ENCODE measurements around the gene GRIP1. TPM values are rescaled to one million over a fixed set of nuclear protein-coding genes. Genes with fewer than 3 reads are reported as not detected.

The GRIP1 gene
- total RNA-seq, 2 experiments from 2014 or later = 5.4 TPM

DNA sequence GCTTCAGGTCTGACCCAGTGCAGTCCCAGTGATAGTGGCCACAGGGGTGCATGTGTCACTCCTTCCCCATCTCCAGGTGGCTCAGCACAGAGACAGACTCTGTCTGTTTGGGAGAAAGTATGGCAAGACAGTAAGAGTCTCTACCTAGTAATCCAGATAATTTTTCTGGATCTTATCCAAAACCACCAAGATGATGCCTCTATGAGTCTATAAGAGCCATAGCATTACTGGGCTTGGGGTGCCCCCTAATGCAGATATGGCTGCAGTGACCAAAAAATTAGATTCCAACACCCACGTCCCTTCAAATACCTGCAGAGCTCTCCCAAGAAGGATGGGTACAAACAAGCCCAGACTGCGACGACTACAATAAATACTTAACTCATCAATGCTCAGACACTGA is 123.8 kb downstream of the GRIP1 start:
- H3K36me3 Mint-ChIP-seq (ENCODE audit: low read depth) = no peaks in the 10 kb centered on the region
- CTCF ChIA-PET = no interaction called here
- POLR2A ChIA-PET = no interaction called here

DNA sequence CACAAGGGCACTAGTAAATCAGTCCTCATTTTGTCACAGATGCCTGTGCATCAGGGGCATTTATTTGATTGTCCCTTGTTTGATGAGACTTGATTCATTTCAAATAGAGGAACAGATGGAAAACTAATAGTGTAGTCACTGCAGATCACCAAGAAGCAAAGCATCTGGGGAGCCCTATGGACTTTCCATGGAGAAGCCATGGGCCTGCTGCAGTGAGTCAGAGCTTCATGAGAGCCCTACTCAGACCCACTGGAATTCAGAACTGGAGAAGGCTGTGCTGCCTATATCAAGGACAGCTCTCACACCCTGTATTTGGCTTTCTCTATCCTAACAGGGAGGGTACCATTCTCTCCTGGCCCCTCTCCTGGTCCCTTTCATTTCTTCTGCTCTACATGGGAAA is 126.2 kb downstream of the GRIP1 start:
- Histone ChIP-seq H3K27me3 (ENCODE audit: control insufficient read depth in 1 of 2, insufficient read depth in 2 of 2, low read length in 2 of 2) (no peaks in the 10 kb centered on the region), H3K4me3 (ENCODE audit: low read length) (no peak overlapping the region), H3K9me3 (ENCODE audit: control insufficient read depth in 1 of 2, insufficient read depth in 1 of 2, low read length in 2 of 2) (no peaks in the 10 kb centered on the region), H3K36me3 (ENCODE audit: insufficient read depth, low read length) (no peaks in the 10 kb centered on the region), H3K27ac (ENCODE audit: low read depth in 1 of 2, low read length in 2 of 2) (no peak overlapping the region), H3K4me1 (ENCODE audit: insufficient read depth, low read length) (no peaks in the 10 kb centered on the region)
- Mint-ChIP-seq H3K27ac (no peak overlapping the region), H3K9me3 (no peaks in the 10 kb centered on the region), H3K4me3 (no peak overlapping the region), H3K36me3 (ENCODE audit: low read depth) (no peaks in the 10 kb centered on the region), H3K27me3 (peaks cover 6% of the 10 kb centered on the region), H3K4me1 (ENCODE audit: low read depth) (no peaks in the 10 kb centered on the region)
- DNase-seq = no peak
- TF ChIP-seq, protein P1, sequence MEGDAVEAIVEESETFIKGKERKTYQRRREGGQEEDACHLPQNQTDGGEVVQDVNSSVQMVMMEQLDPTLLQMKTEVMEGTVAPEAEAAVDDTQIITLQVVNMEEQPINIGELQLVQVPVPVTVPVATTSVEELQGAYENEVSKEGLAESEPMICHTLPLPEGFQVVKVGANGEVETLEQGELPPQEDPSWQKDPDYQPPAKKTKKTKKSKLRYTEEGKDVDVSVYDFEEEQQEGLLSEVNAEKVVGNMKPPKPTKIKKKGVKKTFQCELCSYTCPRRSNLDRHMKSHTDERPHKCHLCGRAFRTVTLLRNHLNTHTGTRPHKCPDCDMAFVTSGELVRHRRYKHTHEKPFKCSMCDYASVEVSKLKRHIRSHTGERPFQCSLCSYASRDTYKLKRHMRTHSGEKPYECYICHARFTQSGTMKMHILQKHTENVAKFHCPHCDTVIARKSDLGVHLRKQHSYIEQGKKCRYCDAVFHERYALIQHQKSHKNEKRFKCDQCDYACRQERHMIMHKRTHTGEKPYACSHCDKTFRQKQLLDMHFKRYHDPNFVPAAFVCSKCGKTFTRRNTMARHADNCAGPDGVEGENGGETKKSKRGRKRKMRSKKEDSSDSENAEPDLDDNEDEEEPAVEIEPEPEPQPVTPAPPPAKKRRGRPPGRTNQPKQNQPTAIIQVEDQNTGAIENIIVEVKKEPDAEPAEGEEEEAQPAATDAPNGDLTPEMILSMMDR (IDR thresholded peaks at IDR 0.05) = no peak
- no peak for ATAC-seq (ENCODE audit: poor library complexity)
- intact Hi-C loops (cut with DNase I, micrococcal nuclease) = no loop called here
- CTCF ChIA-PET = no interaction called here
- POLR2A ChIA-PET = no interaction called here

More for the DNA sequence above, 123.8 kb downstream of the GRIP1 start:
- Mint-ChIP-seq H3K4me3 (no peak overlapping the region), H3K9me3 (no peaks in the 10 kb centered on the region), H3K27me3 (peaks cover 6% of the 10 kb centered on the region), H3K4me1 (ENCODE audit: low read depth) (no peaks in the 10 kb centered on the region), H3K27ac (no peak overlapping the region)
- Histone ChIP-seq H3K36me3 (ENCODE audit: insufficient read depth, low read length) (no peaks in the 10 kb centered on the region), H3K27me3 (ENCODE audit: control insufficient read depth in 1 of 2, insufficient read depth in 2 of 2, low read length in 2 of 2) (no peaks in the 10 kb centered on the region), H3K9me3 (ENCODE audit: control insufficient read depth in 1 of 2, insufficient read depth in 1 of 2, low read length in 2 of 2) (no peaks in the 10 kb centered on the region), H3K4me1 (ENCODE audit: insufficient read depth, low read length) (no peaks in the 10 kb centered on the region), H3K27ac (ENCODE audit: low read depth in 1 of 2, low read length in 2 of 2) (no peak overlapping the region), H3K4me3 (ENCODE audit: low read length) (no peak overlapping the region)
- no peak for ATAC-seq (ENCODE audit: poor library complexity)
- no peak for DNase-seq
- intact Hi-C loops (cut with DNase I, micrococcal nuclease) = no loop called here
- TF ChIP-seq, protein P1 (IDR thresholded peaks at IDR 0.05) = no peak

DNA sequence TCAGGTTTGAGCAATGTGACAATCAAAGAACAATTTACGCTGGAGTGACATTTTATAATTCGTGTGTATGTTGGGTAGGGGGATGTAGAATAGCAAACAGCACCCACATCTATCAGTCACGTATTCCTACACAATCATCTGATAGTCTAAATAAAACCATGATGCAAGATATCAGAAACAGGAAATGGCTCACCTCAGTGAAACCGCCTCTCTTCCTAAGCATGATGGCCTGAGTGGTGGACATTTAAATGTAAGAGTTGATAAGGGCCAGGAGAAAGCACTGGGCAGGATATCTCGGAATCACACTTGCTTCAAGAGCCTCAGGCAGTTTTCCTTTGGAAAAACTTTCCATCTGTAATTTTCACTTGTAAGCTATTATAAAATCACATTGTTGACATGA is 128.2 kb downstream of the GRIP1 start:
- peaks cover 6% of the 10 kb centered on the region for H3K27me3 Mint-ChIP-seq
- ATAC-seq (ENCODE audit: poor library complexity) (no peak), DNase-seq (no peak)
- no peaks in the 10 kb centered on the region for H3K27me3 ChIP-seq (ENCODE audit: control insufficient read depth in 1 of 2, insufficient read depth in 2 of 2, low read length in 2 of 2)
- H3K9me3 ChIP-seq (ENCODE audit: control insufficient read depth in 1 of 2, insufficient read depth in 1 of 2, low read length in 2 of 2) = no peaks in the 10 kb centered on the region
- no peaks in the 10 kb centered on the region for H3K4me1 ChIP-seq (ENCODE audit: insufficient read depth, low read length)
- no peaks in the 10 kb centered on the region for H3K36me3 Mint-ChIP-seq (ENCODE audit: low read depth)
- H3K27ac Mint-ChIP-seq = no peak overlapping the region
- no peaks in the 10 kb centered on the region for H3K9me3 Mint-ChIP-seq
- intact Hi-C loops (cut with DNase I, micrococcal nuclease) = no loop called here
- CTCF ChIA-PET = no interaction called here
- no peaks in the 10 kb centered on the region for H3K4me1 Mint-ChIP-seq (ENCODE audit: low read depth)
- H3K27ac ChIP-seq (ENCODE audit: low read depth in 1 of 2, low read length in 2 of 2) = no peak overlapping the region
- POLR2A ChIA-PET = no interaction called here
- no peak overlapping the region for H3K4me3 Mint-ChIP-seq
- TF ChIP-seq, protein P1 (IDR thresholded peaks at IDR 0.05) = no peak
- no peak overlapping the region for H3K4me3 ChIP-seq (ENCODE audit: low read length)
- H3K36me3 ChIP-seq (ENCODE audit: insufficient read depth, low read length) = no peaks in the 10 kb centered on the region

Measured in CD4-positive, alpha-beta T cell (primary cell).